Measurements from ENCODE around the gene GLCCI1.

GRCh38 chr7:7990441-7990761, 21.8 kb downstream of the GLCCI1 start:
- TF ChIP-seq, protein P1, sequence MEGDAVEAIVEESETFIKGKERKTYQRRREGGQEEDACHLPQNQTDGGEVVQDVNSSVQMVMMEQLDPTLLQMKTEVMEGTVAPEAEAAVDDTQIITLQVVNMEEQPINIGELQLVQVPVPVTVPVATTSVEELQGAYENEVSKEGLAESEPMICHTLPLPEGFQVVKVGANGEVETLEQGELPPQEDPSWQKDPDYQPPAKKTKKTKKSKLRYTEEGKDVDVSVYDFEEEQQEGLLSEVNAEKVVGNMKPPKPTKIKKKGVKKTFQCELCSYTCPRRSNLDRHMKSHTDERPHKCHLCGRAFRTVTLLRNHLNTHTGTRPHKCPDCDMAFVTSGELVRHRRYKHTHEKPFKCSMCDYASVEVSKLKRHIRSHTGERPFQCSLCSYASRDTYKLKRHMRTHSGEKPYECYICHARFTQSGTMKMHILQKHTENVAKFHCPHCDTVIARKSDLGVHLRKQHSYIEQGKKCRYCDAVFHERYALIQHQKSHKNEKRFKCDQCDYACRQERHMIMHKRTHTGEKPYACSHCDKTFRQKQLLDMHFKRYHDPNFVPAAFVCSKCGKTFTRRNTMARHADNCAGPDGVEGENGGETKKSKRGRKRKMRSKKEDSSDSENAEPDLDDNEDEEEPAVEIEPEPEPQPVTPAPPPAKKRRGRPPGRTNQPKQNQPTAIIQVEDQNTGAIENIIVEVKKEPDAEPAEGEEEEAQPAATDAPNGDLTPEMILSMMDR (IDR thresholded peaks at IDR 0.05 in 8 of 11, conservative IDR thresholded peaks at IDR 0.05 in 3 of 11) = no peak
- no peak for TF ChIP-seq POLR2A (IDR thresholded peaks at IDR 0.05)
- TF ChIP-seq POLR2AphosphoS5 (IDR thresholded peaks at IDR 0.05) = no peak

All from spleen (tissue), 7 donors.